ENCODE results near the gene MUCL3. TPM values are rescaled to one million over a fixed set of nuclear protein-coding genes. Genes with fewer than 3 reads are reported as not detected.

Gene MUCL3
- total and polyA plus RNA-seq, 2 donors (not counting 1 experiment from before 2014, with no cell fraction given), result not detected

- DNase-seq (ENCODE audit: low read depth in 2 of 2), result no peak
- Histone ChIP-seq H4K20me1 (ENCODE audit: control insufficient read depth, extremely low read depth, insufficient read depth, low read length) (no peaks in the 10 kb centered on the region), H3K4me3 (replicated peaks in 1 of 4; ENCODE audit: control extremely low read depth in 1 of 4, insufficient read depth in 1 of 4, low read depth in 3 of 4, low read length in 4 of 4) (no peak overlapping the region), H3K4me1 (ENCODE audit: control insufficient read depth, extremely low read depth, insufficient read depth, low read length) (no peaks in the 10 kb centered on the region), H3K27ac (ENCODE audit: insufficient read depth, low read length) (no peak overlapping the region), H2AFZ (ENCODE audit: low read length) (no peak overlapping the region), H3K79me2 (ENCODE audit: control insufficient read depth, insufficient read depth, low read length) (no peaks in the 10 kb centered on the region), H3K27me3 (ENCODE audit: control insufficient read depth, insufficient read depth, low read length) (peaks cover 20% of the 10 kb centered on the region), H3K4me2 (ENCODE audit: extremely low read depth, insufficient read depth, low read length) (no peak overlapping the region), H3K9ac (ENCODE audit: insufficient read depth, low read length) (no peak overlapping the region), H3K9me3 (ENCODE audit: control insufficient read depth, insufficient read depth, low read depth, low read length) (no peaks in the 10 kb centered on the region), H3K36me3 (ENCODE audit: control insufficient read depth, insufficient read depth, low read length) (no peaks in the 10 kb centered on the region)
- TF ChIP-seq, protein P1, sequence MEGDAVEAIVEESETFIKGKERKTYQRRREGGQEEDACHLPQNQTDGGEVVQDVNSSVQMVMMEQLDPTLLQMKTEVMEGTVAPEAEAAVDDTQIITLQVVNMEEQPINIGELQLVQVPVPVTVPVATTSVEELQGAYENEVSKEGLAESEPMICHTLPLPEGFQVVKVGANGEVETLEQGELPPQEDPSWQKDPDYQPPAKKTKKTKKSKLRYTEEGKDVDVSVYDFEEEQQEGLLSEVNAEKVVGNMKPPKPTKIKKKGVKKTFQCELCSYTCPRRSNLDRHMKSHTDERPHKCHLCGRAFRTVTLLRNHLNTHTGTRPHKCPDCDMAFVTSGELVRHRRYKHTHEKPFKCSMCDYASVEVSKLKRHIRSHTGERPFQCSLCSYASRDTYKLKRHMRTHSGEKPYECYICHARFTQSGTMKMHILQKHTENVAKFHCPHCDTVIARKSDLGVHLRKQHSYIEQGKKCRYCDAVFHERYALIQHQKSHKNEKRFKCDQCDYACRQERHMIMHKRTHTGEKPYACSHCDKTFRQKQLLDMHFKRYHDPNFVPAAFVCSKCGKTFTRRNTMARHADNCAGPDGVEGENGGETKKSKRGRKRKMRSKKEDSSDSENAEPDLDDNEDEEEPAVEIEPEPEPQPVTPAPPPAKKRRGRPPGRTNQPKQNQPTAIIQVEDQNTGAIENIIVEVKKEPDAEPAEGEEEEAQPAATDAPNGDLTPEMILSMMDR (conservative IDR thresholded peaks at IDR 0.05 in 1 of 2, IDR thresholded peaks at IDR 0.05 in 1 of 2; ENCODE audit: low read depth in 1 of 2, low read length in 2 of 2), result no peak
- TF ChIP-seq EZH2 (IDR thresholded peaks at IDR 0.05; ENCODE audit: low read length, missing control alignments), result no peak
Observed at GRCh38 chr6:30932665-30933365, 8.0 kb upstream of the MUCL3 start.

DNA sequence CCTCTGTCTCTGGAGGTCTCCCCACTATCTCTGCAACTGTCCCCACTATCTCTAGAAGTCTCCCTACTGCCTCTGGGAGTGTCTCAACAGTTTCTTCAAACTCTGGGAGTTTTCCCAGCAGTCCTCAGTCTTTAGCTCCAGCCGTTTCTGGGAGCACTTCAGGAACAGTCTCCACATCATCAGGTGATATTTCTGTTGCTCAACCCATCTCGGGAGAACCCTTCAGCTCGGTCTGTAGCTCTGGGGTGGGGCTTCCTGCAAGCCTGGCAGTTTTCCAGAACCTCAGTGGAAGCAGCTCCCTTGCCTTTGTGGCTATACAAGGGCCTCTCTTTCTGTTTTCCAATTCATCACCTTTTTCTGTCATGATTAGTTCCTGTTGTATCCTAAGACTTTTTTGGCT lies 5.8 kb upstream of the MUCL3 start:
- peak in 1 of 2 donors; percentile 5 for DNase-seq (ENCODE audit: low read depth in 2 of 2)
- Histone ChIP-seq H2AFZ (ENCODE audit: low read length) (no peak overlapping the region), H3K9ac (ENCODE audit: insufficient read depth, low read length) (no peak overlapping the region), H3K4me2 (ENCODE audit: extremely low read depth, insufficient read depth, low read length) (no peak overlapping the region), H3K4me3 (replicated peaks in 1 of 4; ENCODE audit: control extremely low read depth in 1 of 4, insufficient read depth in 1 of 4, low read depth in 3 of 4, low read length in 4 of 4) (no peak overlapping the region), H4K20me1 (ENCODE audit: control insufficient read depth, extremely low read depth, insufficient read depth, low read length) (no peaks in the 10 kb centered on the region), H3K9me3 (ENCODE audit: control insufficient read depth, insufficient read depth, low read depth, low read length) (no peaks in the 10 kb centered on the region), H3K4me1 (ENCODE audit: control insufficient read depth, extremely low read depth, insufficient read depth, low read length) (no peaks in the 10 kb centered on the region), H3K79me2 (ENCODE audit: control insufficient read depth, insufficient read depth, low read length) (no peaks in the 10 kb centered on the region), H3K27me3 (ENCODE audit: control insufficient read depth, insufficient read depth, low read length) (peaks cover 21% of the 10 kb centered on the region), H3K36me3 (ENCODE audit: control insufficient read depth, insufficient read depth, low read length) (no peaks in the 10 kb centered on the region), H3K27ac (ENCODE audit: insufficient read depth, low read length) (no peak overlapping the region)
- no peak for TF ChIP-seq EZH2 (IDR thresholded peaks at IDR 0.05; ENCODE audit: low read length, missing control alignments)
- TF ChIP-seq, protein P1 (conservative IDR thresholded peaks at IDR 0.05 in 1 of 2, IDR thresholded peaks at IDR 0.05 in 1 of 2; ENCODE audit: low read depth in 1 of 2, low read length in 2 of 2), result no peak

DNA sequence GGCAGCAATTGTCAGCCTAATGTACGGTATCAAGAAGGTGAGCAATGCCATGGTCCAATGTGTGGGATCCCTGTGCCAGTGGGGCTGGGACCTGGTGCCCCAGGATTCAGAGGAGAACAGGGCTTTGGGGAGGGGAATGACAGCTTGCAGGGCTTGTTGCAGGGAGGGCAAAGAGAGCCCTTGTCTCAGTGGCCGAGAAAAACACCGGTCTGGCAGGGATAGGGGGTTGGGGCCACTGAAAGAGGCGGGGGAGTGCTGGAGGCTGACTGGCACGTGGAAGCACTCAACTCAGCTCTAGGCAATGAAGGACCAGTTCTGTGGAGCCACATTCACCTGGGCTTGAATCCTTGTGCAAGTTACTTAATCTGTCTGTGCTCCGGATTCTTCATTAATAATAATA lies 3.5 kb upstream of the MUCL3 start:
- Histone ChIP-seq H3K36me3 (ENCODE audit: control insufficient read depth, insufficient read depth, low read length) (no peaks in the 10 kb centered on the region), H4K20me1 (ENCODE audit: control insufficient read depth, extremely low read depth, insufficient read depth, low read length) (no peaks in the 10 kb centered on the region), H3K27ac (ENCODE audit: insufficient read depth, low read length) (no peak overlapping the region), H3K4me1 (ENCODE audit: control insufficient read depth, extremely low read depth, insufficient read depth, low read length) (peaks cover 1% of the 10 kb centered on the region), H2AFZ (ENCODE audit: low read length) (no peak overlapping the region), H3K9me3 (ENCODE audit: control insufficient read depth, insufficient read depth, low read depth, low read length) (no peaks in the 10 kb centered on the region), H3K4me2 (ENCODE audit: extremely low read depth, insufficient read depth, low read length) (no peak overlapping the region), H3K27me3 (ENCODE audit: control insufficient read depth, insufficient read depth, low read length) (peaks cover 18% of the 10 kb centered on the region), H3K4me3 (replicated peaks in 1 of 4; ENCODE audit: control extremely low read depth in 1 of 4, insufficient read depth in 1 of 4, low read depth in 3 of 4, low read length in 4 of 4) (no peak overlapping the region), H3K9ac (ENCODE audit: insufficient read depth, low read length) (no peak overlapping the region), H3K79me2 (ENCODE audit: control insufficient read depth, insufficient read depth, low read length) (no peaks in the 10 kb centered on the region)
- DNase-seq (ENCODE audit: low read depth in 2 of 2), result no peak
- no peak for TF ChIP-seq EZH2 (IDR thresholded peaks at IDR 0.05; ENCODE audit: low read length, missing control alignments)
- TF ChIP-seq, protein P1 (conservative IDR thresholded peaks at IDR 0.05 in 1 of 2, IDR thresholded peaks at IDR 0.05 in 1 of 2; ENCODE audit: low read depth in 1 of 2, low read length in 2 of 2), result no peak
